WTC11 (cell line): ENCODE data around the gene CABP2. TPM values are rescaled to one million over a fixed set of nuclear protein-coding genes. Genes with fewer than 3 reads are reported as not detected.

Experiments used
- ATAC-seq: fragments of 200-7000 bp; cut with Tn5 transposase; 2 replicates; pipeline ENCODE4 v1.10.0; 2021; ENCODE audit warnings: mild to moderate bottlenecking, moderate library complexity
- CTCF ChIA-PET: fragments of 300-600 bp; sonication (Branson Sonifier 250); formaldehyde crosslinking; loops from one replicate; lab custom pipeline; 2021; ENCODE audit warnings: antibody characterized with exemption; lab: Charles Lee
- POLR2A ChIA-PET: fragments of 350-600 bp; sonication (Branson Sonifier 250); formaldehyde crosslinking; loops from one replicate; lab custom pipeline; 2021; ENCODE audit warnings: antibody characterized with exemption; lab: Charles Lee
- DNase-seq: peaks from one replicate; pipeline ENCODE4 v3.0.0; 2021; ENCODE audit warnings: low spot score
- H3K27ac Mint-ChIP-seq: 2 replicates; pipeline ENCODE4 v1.8.0; 2021; ENCODE audit warnings: mixed read lengths
- H3K27me3 Mint-ChIP-seq: 2 replicates; pipeline ENCODE4 v1.8.0; 2021; ENCODE audit warnings: low read depth, mild to moderate bottlenecking, moderate library complexity, mixed read lengths
- H3K36me3 Mint-ChIP-seq: 2 replicates; pipeline ENCODE4 v1.8.0; 2021; ENCODE audit warnings: mixed read lengths
- H3K4me1 Mint-ChIP-seq: 2 replicates; pipeline ENCODE4 v1.8.0; 2022; ENCODE audit warnings: mixed read lengths
- H3K4me3 Mint-ChIP-seq: 2 replicates; pipeline ENCODE4 v1.8.0; 2021; ENCODE audit warnings: mild to moderate bottlenecking, moderate library complexity, mixed read lengths
- H3K9me3 Mint-ChIP-seq: 2 replicates; pipeline ENCODE4 v1.8.0; 2021; ENCODE audit warnings: mixed read lengths
- FOXK1 ChIP-seq: sonication (generic); formaldehyde crosslinking; IDR thresholded peaks from 2 replicates; pipeline ENCODE4 v1.8.0; 2022; ENCODE audit warnings: mild to moderate bottlenecking, moderate library complexity, missing genetic modification reagents
- FOXP1 ChIP-seq: sonication (generic); formaldehyde crosslinking; IDR thresholded peaks from 2 replicates; pipeline ENCODE4 v1.8.0; 2022; ENCODE audit warnings: missing genetic modification reagents, mild to moderate bottlenecking, moderate library complexity, borderline replicate concordance
- GABPB1 ChIP-seq: sonication (generic); formaldehyde crosslinking; IDR thresholded peaks from 2 replicates; pipeline ENCODE4 v1.8.1; 2023; ENCODE audit warnings: mild to moderate bottlenecking, missing genetic modification reagents
- JAZF1 ChIP-seq: fragments of 250-450 bp; sonication (Bioruptor Pico); IDR thresholded peaks from 2 replicates; pipeline ENCODE4 v1.9.0; 2021; ENCODE audit warnings: moderate library complexity, mild to moderate bottlenecking, inconsistent platforms
- NR2C2 ChIP-seq: sonication (generic); formaldehyde crosslinking; IDR thresholded peaks from 2 replicates; pipeline ENCODE4 v1.8.0; 2022; ENCODE audit warnings: mild to moderate bottlenecking, missing genetic modification reagents
- TEAD1 ChIP-seq: sonication (generic); formaldehyde crosslinking; IDR thresholded peaks from 2 replicates; pipeline ENCODE4 v1.8.0; 2022; ENCODE audit warnings: mild to moderate bottlenecking, missing genetic modification reagents
- TEAD4 ChIP-seq: sonication (generic); formaldehyde crosslinking; IDR thresholded peaks from 2 replicates; pipeline ENCODE4 v1.8.0; 2022; ENCODE audit warnings: mild to moderate bottlenecking, missing genetic modification reagents
- ZNF232 ChIP-seq: sonication (generic); formaldehyde crosslinking; IDR thresholded peaks from 2 replicates; pipeline ENCODE4 v1.8.0; 2022; ENCODE audit warnings: mild to moderate bottlenecking, missing genetic modification reagents
- ZNF423 ChIP-seq: fragments of 250-450 bp; sonication (Bioruptor Pico); IDR thresholded peaks from 2 replicates; pipeline ENCODE4 v2.1.2; 2022; ENCODE audit warnings: mild to moderate bottlenecking, moderate library complexity
- total RNA-seq: library from RNA; stranded (reverse); gene quantifications from 3 replicates; pipeline ENCODE4 v1.2.3, GENCODE V29; 2021
- TF ChIP-seq, protein P1 (sequence below): sonication (generic); formaldehyde crosslinking; IDR thresholded peaks from 2 replicates; pipeline ENCODE4 v1.8.1; 2022; ENCODE audit warnings: mild to moderate bottlenecking, moderate library complexity, missing genetic modification reagents
- TF ChIP-seq, protein P2 (sequence below): sonication (generic); formaldehyde crosslinking; IDR thresholded peaks from 2 replicates; pipeline ENCODE4 v1.8.1; 2023; ENCODE audit warnings: mild to moderate bottlenecking, missing genetic modification reagents, moderate library complexity
- TF ChIP-seq, protein P3 (sequence below): fragments of 250-450 bp; sonication (Bioruptor Pico); conservative IDR thresholded peaks from 2 replicates; pipeline ENCODE4 v1.9.0; 2021; ENCODE audit warnings: mild to moderate bottlenecking
- TF ChIP-seq, protein P4 (sequence below): sonication (generic); formaldehyde crosslinking; IDR thresholded peaks from 2 replicates; pipeline ENCODE4 v1.8.0; 2023; ENCODE audit warnings: mild to moderate bottlenecking, missing genetic modification reagents
- TF ChIP-seq, protein P5 (sequence below): sonication (generic); formaldehyde crosslinking; IDR thresholded peaks from 2 replicates; pipeline ENCODE4 v1.8.0; 2023; ENCODE audit warnings: missing genetic modification reagents, mild to moderate bottlenecking, borderline replicate concordance
- TF ChIP-seq, protein P6 (sequence below): sonication (generic); formaldehyde crosslinking; IDR thresholded peaks from 2 replicates; pipeline ENCODE4 v1.8.0; 2022; ENCODE audit warnings: mild to moderate bottlenecking, missing genetic modification reagents
- TF ChIP-seq, protein P7 (sequence below): sonication (generic); formaldehyde crosslinking; IDR thresholded peaks from 2 replicates; pipeline ENCODE4 v1.8.1; 2022; ENCODE audit warnings: mild to moderate bottlenecking, missing genetic modification reagents, moderate library complexity, borderline replicate concordance
- TF ChIP-seq, protein P8 (sequence below): sonication (generic); formaldehyde crosslinking; IDR thresholded peaks from 2 replicates; pipeline ENCODE4 v1.8.0; 2022; ENCODE audit warnings: mild to moderate bottlenecking, missing genetic modification reagents

CABP2 gene
- total RNA-seq, 1 experiment from 2014 or later: not detected

DNA sequence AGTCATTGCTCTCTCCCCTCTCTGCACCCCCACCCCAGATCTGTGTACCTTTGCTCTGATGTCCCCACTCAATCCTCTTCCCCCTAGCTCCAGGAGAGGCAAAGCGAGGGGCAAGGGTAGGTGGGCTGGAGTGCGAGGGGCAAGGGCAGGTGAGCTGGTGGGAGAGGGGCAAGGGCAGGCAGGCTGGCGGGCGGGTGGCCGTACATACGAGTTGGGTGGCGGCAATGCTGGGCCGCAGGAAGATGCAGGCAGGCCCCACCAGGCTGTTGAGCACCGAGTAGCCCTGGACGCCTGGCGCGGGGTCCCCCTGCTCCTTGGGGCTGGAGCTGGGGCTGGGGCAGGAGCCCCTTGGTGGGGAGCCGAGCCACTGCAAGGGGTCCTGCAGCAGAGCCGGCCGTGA lies 908 bp downstream of the CABP2 start:
- ChIA-PET POLR2A (no interaction called here), CTCF (interaction anchor here (1.0 to 1.1 kb wide), 3 partner anchors 23 to 107 kb away, joined by 3 to 4 read pairs (median 4); partner anchors contain the start of gene NUDT8)
- no peak overlapping the region for H3K4me3 Mint-ChIP-seq
- DNase-seq (no peak), ATAC-seq (no peak)
- H3K27ac Mint-ChIP-seq: no peak overlapping the region
- no peaks in the 10 kb centered on the region for H3K36me3 Mint-ChIP-seq
- no peaks in the 10 kb centered on the region for H3K4me1 Mint-ChIP-seq
- H3K27me3 Mint-ChIP-seq: peaks cover 3% of the 10 kb centered on the region; the same call in 1 of the 2 replicates
- H3K9me3 Mint-ChIP-seq: peaks cover 12% of the 10 kb centered on the region
- TF ChIP-seq, protein P1, sequence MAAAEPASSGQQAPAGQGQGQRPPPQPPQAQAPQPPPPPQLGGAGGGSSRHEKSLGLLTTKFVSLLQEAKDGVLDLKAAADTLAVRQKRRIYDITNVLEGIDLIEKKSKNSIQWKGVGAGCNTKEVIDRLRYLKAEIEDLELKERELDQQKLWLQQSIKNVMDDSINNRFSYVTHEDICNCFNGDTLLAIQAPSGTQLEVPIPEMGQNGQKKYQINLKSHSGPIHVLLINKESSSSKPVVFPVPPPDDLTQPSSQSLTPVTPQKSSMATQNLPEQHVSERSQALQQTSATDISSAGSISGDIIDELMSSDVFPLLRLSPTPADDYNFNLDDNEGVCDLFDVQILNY (CRISPR knock-in tag): no peak
- TF ChIP-seq FOXP1 (CRISPR knock-in tag) (no peak), JAZF1 (CRISPR knock-in tag) (no peak), NR2C2 (CRISPR knock-in tag) (no peak), GABPB1 (CRISPR knock-in tag) (no peak), ZNF423 (CRISPR knock-in tag) (no peak), TEAD4 (CRISPR knock-in tag) (no peak), FOXK1 (CRISPR knock-in tag) (no peak), ZNF232 (CRISPR knock-in tag) (no peak), TEAD1 (CRISPR knock-in tag) (no peak)
- TF ChIP-seq, protein P2, sequence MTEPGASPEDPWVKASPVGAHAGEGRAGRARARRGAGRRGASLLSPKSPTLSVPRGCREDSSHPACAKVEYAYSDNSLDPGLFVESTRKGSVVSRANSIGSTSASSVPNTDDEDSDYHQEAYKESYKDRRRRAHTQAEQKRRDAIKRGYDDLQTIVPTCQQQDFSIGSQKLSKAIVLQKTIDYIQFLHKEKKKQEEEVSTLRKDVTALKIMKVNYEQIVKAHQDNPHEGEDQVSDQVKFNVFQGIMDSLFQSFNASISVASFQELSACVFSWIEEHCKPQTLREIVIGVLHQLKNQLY (CRISPR knock-in tag): no peak
- TF ChIP-seq, protein P3, sequence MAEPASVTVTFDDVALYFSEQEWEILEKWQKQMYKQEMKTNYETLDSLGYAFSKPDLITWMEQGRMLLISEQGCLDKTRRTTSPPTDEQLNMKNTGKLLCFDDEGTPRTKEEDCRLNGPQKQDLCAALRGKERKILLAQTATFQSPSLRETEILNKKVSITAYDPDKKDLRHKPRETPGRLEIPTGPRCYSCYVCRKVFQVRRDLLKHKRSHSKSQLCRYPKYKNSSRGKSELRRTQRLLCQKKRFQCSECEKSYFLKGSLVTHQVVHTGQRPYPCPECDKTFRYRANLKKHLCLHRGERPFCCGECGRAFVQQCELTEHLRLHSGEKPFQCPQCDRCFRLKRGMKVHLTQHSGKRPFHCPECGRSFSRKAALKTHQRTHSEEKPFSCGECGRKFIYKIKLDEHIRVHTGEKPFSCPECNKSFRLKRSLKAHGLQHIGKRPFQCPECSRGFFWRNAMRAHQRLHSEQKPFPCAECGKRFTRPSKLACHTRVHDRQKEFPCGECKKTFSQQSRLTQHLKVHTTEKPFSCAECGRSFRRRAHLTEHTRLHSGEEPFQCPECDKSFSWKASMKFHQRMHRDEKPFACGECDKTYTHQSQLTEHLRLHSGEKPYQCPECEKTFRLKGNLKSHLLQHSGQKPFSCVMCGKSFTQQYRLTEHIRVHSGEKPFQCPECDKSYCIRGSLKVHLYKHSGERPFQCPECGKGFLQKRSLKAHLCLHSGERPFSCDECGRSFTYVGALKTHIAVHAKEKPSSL: no peak
- TF ChIP-seq, protein P4, sequence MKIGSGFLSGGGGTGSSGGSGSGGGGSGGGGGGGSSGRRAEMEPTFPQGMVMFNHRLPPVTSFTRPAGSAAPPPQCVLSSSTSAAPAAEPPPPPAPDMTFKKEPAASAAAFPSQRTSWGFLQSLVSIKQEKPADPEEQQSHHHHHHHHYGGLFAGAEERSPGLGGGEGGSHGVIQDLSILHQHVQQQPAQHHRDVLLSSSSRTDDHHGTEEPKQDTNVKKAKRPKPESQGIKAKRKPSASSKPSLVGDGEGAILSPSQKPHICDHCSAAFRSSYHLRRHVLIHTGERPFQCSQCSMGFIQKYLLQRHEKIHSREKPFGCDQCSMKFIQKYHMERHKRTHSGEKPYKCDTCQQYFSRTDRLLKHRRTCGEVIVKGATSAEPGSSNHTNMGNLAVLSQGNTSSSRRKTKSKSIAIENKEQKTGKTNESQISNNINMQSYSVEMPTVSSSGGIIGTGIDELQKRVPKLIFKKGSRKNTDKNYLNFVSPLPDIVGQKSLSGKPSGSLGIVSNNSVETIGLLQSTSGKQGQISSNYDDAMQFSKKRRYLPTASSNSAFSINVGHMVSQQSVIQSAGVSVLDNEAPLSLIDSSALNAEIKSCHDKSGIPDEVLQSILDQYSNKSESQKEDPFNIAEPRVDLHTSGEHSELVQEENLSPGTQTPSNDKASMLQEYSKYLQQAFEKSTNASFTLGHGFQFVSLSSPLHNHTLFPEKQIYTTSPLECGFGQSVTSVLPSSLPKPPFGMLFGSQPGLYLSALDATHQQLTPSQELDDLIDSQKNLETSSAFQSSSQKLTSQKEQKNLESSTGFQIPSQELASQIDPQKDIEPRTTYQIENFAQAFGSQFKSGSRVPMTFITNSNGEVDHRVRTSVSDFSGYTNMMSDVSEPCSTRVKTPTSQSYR (CRISPR knock-in tag): no peak
- TF ChIP-seq, protein P5, sequence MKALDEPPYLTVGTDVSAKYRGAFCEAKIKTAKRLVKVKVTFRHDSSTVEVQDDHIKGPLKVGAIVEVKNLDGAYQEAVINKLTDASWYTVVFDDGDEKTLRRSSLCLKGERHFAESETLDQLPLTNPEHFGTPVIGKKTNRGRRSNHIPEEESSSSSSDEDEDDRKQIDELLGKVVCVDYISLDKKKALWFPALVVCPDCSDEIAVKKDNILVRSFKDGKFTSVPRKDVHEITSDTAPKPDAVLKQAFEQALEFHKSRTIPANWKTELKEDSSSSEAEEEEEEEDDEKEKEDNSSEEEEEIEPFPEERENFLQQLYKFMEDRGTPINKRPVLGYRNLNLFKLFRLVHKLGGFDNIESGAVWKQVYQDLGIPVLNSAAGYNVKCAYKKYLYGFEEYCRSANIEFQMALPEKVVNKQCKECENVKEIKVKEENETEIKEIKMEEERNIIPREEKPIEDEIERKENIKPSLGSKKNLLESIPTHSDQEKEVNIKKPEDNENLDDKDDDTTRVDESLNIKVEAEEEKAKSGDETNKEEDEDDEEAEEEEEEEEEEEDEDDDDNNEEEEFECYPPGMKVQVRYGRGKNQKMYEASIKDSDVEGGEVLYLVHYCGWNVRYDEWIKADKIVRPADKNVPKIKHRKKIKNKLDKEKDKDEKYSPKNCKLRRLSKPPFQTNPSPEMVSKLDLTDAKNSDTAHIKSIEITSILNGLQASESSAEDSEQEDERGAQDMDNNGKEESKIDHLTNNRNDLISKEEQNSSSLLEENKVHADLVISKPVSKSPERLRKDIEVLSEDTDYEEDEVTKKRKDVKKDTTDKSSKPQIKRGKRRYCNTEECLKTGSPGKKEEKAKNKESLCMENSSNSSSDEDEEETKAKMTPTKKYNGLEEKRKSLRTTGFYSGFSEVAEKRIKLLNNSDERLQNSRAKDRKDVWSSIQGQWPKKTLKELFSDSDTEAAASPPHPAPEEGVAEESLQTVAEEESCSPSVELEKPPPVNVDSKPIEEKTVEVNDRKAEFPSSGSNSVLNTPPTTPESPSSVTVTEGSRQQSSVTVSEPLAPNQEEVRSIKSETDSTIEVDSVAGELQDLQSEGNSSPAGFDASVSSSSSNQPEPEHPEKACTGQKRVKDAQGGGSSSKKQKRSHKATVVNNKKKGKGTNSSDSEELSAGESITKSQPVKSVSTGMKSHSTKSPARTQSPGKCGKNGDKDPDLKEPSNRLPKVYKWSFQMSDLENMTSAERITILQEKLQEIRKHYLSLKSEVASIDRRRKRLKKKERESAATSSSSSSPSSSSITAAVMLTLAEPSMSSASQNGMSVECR (CRISPR knock-in tag): no peak
- TF ChIP-seq, protein P6, sequence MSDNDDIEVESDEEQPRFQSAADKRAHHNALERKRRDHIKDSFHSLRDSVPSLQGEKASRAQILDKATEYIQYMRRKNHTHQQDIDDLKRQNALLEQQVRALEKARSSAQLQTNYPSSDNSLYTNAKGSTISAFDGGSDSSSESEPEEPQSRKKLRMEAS: no peak
- TF ChIP-seq, protein P7, sequence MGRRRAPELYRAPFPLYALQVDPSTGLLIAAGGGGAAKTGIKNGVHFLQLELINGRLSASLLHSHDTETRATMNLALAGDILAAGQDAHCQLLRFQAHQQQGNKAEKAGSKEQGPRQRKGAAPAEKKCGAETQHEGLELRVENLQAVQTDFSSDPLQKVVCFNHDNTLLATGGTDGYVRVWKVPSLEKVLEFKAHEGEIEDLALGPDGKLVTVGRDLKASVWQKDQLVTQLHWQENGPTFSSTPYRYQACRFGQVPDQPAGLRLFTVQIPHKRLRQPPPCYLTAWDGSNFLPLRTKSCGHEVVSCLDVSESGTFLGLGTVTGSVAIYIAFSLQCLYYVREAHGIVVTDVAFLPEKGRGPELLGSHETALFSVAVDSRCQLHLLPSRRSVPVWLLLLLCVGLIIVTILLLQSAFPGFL (CRISPR knock-in tag): no peak
- TF ChIP-seq, protein P8, sequence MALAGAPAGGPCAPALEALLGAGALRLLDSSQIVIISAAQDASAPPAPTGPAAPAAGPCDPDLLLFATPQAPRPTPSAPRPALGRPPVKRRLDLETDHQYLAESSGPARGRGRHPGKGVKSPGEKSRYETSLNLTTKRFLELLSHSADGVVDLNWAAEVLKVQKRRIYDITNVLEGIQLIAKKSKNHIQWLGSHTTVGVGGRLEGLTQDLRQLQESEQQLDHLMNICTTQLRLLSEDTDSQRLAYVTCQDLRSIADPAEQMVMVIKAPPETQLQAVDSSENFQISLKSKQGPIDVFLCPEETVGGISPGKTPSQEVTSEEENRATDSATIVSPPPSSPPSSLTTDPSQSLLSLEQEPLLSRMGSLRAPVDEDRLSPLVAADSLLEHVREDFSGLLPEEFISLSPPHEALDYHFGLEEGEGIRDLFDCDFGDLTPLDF (CRISPR knock-in tag): no peak
